Activated CD4-positive, CD25-positive, alpha-beta regulatory T cell treated with anti-CD3 and anti-CD28 coated beads, Interleukin-2, amount 50 U/mL, for 16 hours (primary cell): ENCODE data around the gene PLCL1.
"Not testable (repeated sequence)": the region's sequence is repeated elsewhere in the genome, so short reads cannot be mapped to it uniquely, and the experiment has no call there.

Source experiments
- DNase-seq: peaks from one replicate; pipeline ENCODE4 v3.0.0-alpha.2; 2020; ENCODE audit warnings: low read depth, low spot score

The PLCL1 gene

GRCh38 chr2:197997083-197997541 lies 192.7 kb downstream of the PLCL1 start:
- no peak for DNase-seq

- DNase-seq, result no peak
Observed at GRCh38 chr2:197998702-197999101, 194.3 kb downstream of the PLCL1 start.

GRCh38 chr2:198000417-198000816 lies 196.0 kb downstream of the PLCL1 start:
- no peak for DNase-seq

GRCh38 chr2:198004173-198004572 lies 199.8 kb downstream of the PLCL1 start:
- no peak for DNase-seq

GRCh38 chr2:198004921-198005829 lies 200.8 kb downstream of the PLCL1 start:
- no peak for DNase-seq

DNA sequence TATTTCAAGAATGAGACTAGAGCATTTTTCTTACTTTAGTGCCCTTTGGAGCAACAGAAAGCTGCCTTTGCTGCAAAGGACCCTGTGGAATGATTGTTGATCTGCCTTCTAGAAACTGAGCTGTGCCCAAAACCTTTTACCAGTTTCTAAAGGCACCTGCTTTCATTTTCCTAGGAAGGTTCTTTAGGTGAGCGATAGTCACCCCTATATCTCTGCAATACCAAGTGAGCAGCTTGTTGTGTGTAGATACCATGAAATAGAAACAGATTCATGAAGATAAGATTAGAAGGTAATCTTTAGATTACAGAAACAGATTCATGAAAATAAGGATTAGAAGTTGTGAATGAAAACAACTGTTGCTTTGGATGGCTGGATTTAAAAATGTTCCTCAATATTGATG lies 202.3 kb downstream of the PLCL1 start:
- DNase-seq, result no peak

DNA sequence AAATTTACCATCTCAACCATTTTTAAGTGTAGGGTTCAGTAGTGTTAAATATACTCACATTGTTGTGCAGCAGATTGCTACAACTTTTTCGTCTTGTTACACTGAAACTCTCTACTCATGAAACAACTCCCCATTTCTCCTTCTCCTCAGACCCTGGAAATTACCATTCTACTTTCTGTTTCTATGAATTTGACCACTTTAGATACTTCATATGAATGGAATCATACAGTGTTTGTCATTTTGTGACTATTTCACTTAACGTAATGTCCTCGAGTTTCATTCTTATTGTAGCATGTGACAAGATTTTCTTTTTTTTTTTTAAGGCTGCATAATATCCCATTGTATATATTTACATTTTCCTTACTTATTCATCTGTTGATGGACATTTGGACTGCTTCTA lies 203.8 kb downstream of the PLCL1 start:
- no peak for DNase-seq

- DNase-seq, result no peak
Observed at GRCh38 chr2:198012025-198012424, 207.6 kb downstream of the PLCL1 start.

DNA sequence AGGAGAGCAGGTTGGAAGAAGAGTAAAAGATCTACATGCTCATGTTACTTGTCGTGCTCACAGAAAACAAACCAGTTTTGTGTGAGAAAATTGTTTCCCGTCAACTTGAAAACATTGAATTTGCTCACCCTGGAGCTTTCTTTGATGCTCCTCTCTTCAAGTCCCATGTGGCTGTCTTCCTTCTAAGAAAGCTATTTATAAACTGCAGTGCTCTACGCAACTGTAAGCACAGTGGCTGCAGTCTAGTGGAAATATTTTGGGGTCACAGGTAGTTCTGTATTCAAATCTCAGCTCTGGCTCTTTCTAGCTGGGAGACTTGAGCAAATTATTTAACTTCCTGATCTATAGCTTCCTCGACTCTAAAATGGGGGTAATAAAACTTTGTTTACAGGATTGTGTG lies 211.8 kb downstream of the PLCL1 start:
- no peak for DNase-seq

DNA sequence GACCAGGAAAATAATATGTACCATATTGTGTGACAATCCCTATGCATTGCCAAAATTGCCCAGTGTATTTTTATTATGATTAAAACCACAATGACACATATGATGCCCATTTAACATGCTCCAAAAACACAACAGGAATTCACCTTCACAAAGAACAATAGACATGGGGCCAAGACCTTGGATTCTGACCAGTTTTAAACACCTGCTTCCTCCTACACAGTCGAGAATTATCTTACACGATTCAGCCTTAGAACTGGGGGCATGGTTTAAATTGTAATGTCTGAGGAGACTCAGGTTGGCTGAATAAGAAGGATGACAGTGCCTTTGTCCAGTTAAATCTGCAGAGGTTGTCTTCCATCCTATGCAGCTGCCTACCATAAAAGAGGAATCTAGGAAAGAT lies 212.7 kb downstream of the PLCL1 start:
- no peak for DNase-seq

DNA sequence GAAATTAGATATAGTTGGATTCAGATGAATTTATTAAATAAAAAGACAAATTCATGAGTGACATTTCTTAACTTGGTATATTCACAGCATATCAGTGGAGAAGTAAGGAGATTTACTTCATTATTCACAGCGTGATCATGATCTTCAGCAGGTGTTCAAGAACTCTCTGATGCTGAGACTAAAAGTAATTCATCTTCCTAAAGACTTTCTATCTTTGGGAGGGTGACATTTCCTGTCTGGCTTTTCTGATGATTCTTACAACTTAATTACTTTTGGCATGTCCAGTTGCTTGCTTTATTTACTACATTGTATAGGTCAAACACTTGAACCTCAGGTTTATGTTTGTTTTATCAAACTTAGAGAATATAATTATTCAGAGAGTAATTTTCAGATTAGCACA lies 224.6 kb downstream of the PLCL1 start:
- DNase-seq, result no peak

DNA sequence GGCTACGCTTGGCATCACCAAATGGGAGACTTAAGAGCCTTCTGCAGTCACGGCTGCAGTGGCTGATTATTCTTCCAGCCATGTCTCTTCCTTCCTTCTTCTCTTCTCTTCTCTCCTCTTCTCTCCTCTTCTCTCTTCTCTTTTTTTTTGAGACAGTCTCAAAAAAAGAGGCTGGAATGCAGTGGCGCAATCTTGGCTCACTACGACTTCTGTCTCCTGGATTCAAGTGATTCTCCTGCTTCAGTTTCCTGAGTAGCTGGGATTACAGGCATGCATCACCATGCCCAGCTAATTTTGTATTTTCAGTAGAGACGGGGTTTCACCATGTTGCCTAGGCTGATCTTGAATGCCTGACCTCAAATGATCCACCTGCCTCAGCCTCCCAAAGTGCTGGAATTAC lies 225.2 kb downstream of the PLCL1 start:
- DNase-seq, result not testable (repeated sequence)

GRCh38 chr2:198033626-198034025 lies 229.2 kb downstream of the PLCL1 start:
- no peak for DNase-seq

GRCh38 chr2:198036029-198036879 lies 231.9 kb downstream of the PLCL1 start:
- DNase-seq, result no peak

GRCh38 chr2:198040835-198041234 lies 236.4 kb downstream of the PLCL1 start:
- DNase-seq, result no peak

- DNase-seq, result no peak
Observed at GRCh38 chr2:198042189-198042588, 237.8 kb downstream of the PLCL1 start.

DNA sequence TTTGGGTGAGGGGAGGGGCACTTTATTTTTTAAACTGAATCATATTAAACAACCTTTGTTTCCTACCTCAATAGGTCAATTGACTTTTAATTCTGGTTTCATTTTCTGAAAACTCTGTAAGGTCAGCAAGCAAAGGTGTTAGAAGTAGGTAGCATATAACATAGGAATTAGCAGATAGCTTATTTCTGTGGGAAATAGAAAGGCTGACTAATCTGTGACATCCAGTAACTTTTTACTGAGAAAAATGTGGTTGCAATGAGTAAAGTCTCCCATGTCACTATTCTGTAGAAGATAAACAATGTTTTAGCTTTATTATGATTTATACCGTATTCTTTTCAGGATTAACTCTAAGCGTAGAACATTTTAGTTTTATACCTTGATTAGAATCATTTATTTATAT lies 240.4 kb downstream of the PLCL1 start:
- no peak for DNase-seq

DNA sequence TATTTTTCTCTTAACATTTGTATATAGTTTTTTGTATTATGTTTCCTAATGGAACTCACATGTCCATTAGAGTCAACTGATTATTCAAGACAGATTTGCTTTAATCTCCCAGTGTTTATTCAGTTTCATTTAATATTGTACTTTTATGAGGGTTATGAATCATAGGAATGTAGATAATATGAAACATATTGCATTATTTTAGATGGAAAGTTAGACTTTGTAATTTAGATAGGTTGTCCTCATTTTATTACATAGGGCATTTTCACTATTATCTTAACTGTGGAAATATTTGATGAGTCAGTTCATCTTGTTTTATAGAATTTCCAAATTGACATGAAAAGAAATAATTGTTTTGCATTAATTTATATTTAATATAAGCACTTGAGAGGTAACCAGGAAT lies 240.8 kb downstream of the PLCL1 start:
- DNase-seq, result no peak

GRCh38 chr2:198052741-198053140 lies 248.3 kb downstream of the PLCL1 start:
- DNase-seq, result no peak

DNA sequence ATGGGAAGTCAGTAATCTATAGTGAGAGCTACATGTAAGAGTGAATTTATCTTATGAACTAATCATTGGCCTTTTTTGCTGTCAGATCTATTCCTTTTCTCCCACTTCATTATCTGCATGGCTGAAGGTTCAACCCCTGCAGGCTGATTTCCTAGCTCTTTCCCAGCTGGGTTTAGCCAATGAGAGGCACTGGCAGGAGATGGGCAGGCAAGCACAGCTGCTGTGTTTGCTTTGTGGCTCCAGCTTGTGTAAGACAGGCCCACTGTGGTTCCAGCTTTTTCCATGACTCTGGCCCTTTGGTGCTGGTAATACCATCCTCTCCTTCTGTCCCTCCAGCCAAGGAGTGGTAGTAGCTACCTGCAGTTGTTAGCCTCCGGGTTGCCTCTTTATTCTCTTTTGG lies 248.8 kb downstream of the PLCL1 start:
- DNase-seq, result no peak

- DNase-seq, result no peak
Observed at GRCh38 chr2:198053776-198054175, 249.4 kb downstream of the PLCL1 start.

- peak; percentile 9 for DNase-seq
Observed at GRCh38 chr2:198054299-198054698, 249.9 kb downstream of the PLCL1 start.

DNA sequence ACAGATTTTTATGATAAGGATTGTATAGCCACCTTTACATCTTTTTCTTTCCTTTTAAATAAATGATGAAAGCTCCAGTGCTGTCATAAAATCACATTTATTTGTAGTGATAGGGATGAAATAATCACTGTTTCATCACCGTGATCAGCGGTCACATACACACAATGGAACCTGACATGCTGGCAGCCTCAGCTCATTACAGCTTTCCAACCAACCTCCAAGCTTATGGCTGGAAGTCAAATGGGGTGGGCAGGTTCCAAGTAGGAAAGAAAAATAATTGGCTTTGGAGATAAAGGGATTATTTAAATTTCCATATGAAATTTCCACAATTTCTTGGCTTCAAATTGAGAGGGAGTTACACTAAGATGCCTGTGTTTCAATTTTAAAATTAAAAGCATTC lies 251.3 kb downstream of the PLCL1 start:
- no peak for DNase-seq
